ENCODE measurements around the gene NPAS1. TPM values are rescaled to one million over a fixed set of nuclear protein-coding genes. Genes with fewer than 3 reads are reported as not detected.

NPAS1 gene
- total and polyA plus RNA-seq, 2 of the 13 experiments (the other 11 are each of a cell fraction or from before 2014, with no cell fraction given) = 0.35 to 2.9 TPM

- peak; percentile 69; the same call in 1 of the 2 replicates for TF ChIP-seq PRDM15 (CRISPR knock-in tag; IDR thresholded peaks at IDR 0.05)
- TF ChIP-seq IKZF5 (CRISPR knock-in tag; IDR thresholded peaks at IDR 0.05) = peak; percentile 44; the same call in 1 of the 2 replicates
- TF ChIP-seq ZFX (CRISPR knock-in tag; IDR thresholded peaks at IDR 0.05; ENCODE audit: low read depth) = peak; percentile 42
- TF ChIP-seq NR2C2 (CRISPR knock-in tag; IDR thresholded peaks at IDR 0.05; ENCODE audit: borderline replicate concordance) = no peak
- no peak for TF ChIP-seq HDAC1 (CRISPR knock-in tag; IDR thresholded peaks at IDR 0.05)
- peak; percentile 72 for TF ChIP-seq ZNF687 (CRISPR knock-in tag; IDR thresholded peaks at IDR 0.05)
- TF ChIP-seq KLF16 (CRISPR knock-in tag; IDR thresholded peaks at IDR 0.05) = peak in 1 of 2 experiments; percentile 67; a peak in 1 of 4 replicates
- peak; percentile 63; the same call in 1 of the 2 replicates for TF ChIP-seq MEIS2 (CRISPR knock-in tag; IDR thresholded peaks at IDR 0.05)
- no peak for TF ChIP-seq FUBP1 (CRISPR knock-in tag; IDR thresholded peaks at IDR 0.05; ENCODE audit: borderline replicate concordance)
- TF ChIP-seq ISX (CRISPR knock-in tag; conservative IDR thresholded peaks at IDR 0.05) = no peak
- TF ChIP-seq GTF2F1 (IDR thresholded peaks at IDR 0.05; ENCODE audit: low read length) = no peak
- TF ChIP-seq ZNF839 (CRISPR knock-in tag; IDR thresholded peaks at IDR 0.05; ENCODE audit: borderline replicate concordance) = peak; percentile 44; the same call in 1 of the 2 replicates
- TF ChIP-seq ZKSCAN5 (CRISPR knock-in tag; IDR thresholded peaks at IDR 0.05) = peak; percentile 78; the same call in 1 of the 2 replicates
- TF ChIP-seq ZFAT (CRISPR knock-in tag; conservative IDR thresholded peaks at IDR 0.05) = no peak
- TF ChIP-seq MTF2 (CRISPR knock-in tag; IDR thresholded peaks at IDR 0.05; ENCODE audit: borderline replicate concordance) = no peak
- peak; percentile 87 for TF ChIP-seq XRCC5 (optimal IDR thresholded peaks at IDR 0.05; ENCODE audit: low read length)
- no peak for TF ChIP-seq ZBTB26 (CRISPR knock-in tag; IDR thresholded peaks at IDR 0.05; ENCODE audit: borderline replicate concordance)
Observed at GRCh38 chr19:47013041-47013517, 6.6 kb upstream of the NPAS1 start (continued).
